HG03457 (cell line): ENCODE results near the gene RAB11FIP4.

ENCODE experiments used
- ATAC-seq: cut with Tn5 transposase; IDR thresholded peaks from one replicate; pipeline ENCODE4 v1.9.1; 2021; ENCODE audit warnings: moderate number of reproducible peaks; ENCODE audit not compliant: unreplicated experiment

Gene RAB11FIP4

DNA sequence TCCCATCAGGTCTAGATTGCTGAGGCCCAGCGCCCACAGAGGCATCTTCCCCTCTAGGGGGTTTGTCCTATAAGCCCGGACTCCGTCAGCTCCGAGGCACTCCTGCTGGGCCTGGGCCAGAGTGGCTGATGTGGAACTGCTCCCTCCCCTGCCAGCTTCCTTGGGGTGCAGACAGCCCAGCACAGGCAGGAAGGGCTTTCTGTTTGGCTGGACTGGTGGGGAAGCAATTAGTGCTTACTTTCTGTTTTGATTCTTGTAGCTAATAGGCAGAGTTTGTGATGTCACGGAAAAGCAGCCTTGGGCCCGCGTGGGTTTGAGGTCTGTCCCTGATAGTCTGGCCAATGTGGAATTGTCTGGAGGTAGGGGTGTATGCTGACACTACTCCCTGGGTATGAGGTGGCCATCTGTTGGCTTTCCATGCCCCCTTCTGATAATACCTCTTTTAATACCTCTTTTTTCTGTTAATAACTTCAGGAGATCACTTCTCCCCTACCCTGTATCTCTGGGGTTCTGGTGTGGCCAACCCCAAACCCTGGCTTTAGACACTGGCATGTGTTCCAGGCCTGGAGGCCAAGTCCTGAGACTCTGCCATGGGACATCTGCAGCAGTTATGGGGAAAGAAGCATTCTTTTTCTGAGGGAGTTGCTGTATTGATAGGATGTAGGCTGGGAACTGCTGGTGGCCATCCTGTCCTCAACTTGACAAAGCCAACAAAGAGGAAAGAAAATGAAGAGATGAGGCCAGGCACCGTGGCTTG, 190.9 kb downstream of the RAB11FIP4 start:
- ATAC-seq, result no peak

- no peak for ATAC-seq
Measured at GRCh38 chr17:31583772-31584356, 192.4 kb downstream of the RAB11FIP4 start.

DNA sequence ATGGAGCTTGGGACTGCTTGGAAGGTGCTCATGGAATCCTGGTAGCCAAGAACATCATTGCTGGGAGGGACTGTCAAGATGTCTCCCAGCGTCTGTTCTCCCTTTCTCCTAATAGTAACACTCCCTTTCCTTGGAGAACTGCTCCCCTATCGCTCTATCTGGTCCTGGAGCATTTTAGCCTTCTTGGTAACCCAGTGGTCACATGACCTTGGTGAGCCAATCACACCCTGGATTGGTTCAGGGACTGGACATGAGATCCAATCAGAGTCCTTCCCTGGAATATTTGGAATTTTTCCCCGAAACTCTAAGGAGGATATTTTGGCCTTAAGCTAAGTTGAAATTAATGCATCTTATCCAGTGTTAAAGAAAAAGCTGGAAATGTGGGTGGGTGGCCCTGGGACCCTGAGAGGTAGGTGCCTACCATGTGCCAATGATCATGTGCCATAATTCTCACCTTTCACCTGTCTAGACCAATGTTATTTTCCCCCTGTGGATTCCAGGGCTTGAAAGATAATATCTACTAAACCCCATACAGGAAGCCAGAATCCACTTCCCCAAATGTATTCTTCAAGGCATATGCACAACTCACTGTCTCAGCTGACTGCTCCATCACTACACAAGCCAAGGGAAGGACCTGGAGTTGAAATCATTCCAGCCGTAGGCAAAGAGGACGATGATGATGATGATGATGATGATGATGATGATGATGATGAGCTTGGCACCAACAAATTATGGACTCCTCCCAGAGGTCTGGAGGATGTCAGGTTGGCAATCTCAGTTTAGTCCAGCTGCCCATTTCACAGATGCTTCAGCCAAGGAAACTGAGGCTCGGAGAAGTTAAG, 193.2 kb downstream of the RAB11FIP4 start:
- ATAC-seq, result no peak

DNA sequence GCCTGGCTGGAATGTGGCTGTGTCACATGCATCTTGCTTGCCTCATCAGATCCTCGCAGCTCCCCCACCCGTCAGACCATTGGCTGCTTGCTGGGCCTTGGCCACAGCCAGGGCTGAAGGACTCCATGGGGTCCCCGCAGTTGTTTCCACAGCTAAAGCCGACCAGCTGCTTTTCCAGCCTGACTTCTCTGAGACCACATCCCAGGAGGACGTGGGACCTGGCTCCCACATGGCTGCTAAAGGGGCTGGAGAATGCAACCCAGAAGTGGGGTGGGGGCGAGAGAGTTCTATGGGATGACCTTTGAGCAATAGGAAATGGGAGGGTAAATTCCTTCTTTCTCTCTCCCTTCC, 193.8 kb downstream of the RAB11FIP4 start:
- no peak for ATAC-seq

GRCh38 chr17:31586946-31587345, 195.5 kb downstream of the RAB11FIP4 start:
- ATAC-seq, result no peak

DNA sequence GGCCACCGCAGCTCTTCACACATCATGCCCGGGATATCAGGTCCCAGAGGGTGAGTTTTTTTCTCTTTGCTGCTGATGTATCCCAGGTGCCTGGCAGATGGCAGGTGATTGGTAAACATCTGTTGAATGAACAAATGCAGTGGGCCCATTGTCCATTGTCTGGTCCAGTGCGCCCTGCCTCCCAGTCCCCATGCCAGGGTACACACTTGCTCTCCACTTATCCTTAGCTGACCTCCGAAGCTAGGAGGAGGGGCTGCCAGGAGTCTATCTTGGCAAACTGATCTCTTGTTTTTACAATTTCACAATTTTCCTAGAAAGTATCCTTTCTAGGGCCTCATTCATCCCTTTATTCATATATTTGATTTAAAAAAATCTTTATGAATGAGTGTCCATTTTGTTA, 196.0 kb downstream of the RAB11FIP4 start:
- ATAC-seq, result no peak
